ENCODE data around the gene DMBT1.
A peak's percentile ranks its signal among the peaks of the same experiment; 100 is the strongest.

DMBT1 gene

DNA sequence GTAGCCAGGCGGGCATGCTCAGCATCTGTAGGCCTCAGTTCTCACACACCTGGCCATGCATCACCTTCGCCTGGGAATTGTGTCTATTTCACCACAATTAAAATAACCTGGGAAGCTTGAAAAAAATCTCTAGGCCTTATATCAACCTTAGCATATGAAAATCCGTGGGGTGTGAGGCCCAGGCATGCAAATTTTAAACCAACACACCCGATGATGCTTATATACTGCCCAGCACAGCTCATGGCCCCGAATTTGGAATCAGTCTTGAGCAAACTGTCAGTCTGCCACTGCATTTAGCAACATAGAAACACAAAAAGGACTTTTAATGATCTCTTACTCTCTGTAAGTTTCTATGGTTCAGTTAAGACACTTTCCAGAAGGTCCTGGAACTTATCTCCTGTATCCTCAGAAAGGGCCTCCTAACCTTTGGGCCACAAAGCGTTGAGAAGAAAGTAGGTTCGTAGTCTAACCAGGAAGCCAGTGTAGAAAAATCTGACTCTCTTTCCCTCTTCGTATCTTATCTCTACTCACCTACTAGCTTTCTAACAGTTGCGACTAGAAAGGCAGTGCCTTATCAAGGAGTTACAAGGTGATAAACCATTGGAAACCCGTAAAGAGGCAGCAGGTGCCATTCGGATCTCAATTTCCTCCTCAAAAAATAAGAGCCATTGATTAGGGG is 12.0 kb upstream of the DMBT1 start:
- DNase-seq (ENCODE audit: low spot score): no peak

DNA sequence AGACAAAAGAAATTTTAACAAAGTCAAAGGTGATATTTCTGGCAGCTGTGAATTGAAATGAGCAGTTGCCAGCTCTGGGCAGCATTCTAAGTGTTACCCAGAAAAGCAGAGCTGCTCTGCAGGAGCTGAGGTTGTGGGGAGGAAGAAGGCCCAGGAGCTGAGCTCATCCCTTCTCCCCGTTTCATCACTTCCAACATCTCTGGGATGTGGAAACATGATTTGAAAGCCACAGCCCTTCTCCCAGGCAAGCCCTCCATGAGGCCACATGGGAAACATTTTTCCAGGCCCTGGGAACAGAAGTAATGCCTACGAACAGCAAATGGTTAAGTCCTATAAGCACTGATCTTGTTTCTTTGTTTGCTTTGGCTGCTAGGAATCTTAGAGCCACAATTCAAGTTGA is 10.9 kb upstream of the DMBT1 start:
- no peak for DNase-seq (ENCODE audit: low spot score)

DNA sequence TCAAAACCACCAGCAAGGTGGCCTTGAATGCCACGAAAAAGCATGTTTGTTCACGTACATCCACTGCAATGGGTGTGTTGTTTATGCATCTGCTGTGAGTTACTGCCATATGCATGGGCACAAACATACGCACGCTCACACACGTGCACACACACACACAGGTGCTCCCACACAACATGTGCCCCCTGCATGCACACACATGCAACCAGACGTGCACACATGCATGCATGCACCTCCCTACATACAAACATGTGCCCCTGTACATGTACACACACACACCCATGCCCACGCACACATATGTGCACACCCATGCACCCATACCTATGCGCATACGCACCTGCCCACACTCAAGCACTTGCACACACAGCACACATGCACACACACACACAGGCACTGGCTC is 10.1 kb upstream of the DMBT1 start:
- no peak for DNase-seq (ENCODE audit: low spot score)

DNA sequence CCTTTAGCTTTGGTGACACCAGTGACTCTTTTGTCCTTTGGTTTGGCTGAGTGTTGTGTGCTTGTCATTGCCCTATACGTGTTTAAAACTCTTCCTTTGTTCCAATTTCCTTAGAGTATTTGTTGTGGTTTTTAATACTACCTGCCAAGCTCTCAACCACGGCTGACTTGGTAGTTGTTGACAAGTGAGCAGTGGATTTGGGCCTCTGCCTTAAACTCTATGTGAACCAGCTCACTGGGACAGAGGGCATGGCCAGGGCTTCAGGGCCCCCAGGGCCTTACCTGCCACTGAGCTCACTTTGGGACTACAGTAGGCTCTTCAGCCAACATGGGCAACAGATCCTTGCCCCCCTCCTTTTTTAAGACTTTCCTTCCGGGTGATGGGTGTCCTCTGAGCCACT is 9.6 kb upstream of the DMBT1 start:
- no peak for DNase-seq (ENCODE audit: low spot score)

DNA sequence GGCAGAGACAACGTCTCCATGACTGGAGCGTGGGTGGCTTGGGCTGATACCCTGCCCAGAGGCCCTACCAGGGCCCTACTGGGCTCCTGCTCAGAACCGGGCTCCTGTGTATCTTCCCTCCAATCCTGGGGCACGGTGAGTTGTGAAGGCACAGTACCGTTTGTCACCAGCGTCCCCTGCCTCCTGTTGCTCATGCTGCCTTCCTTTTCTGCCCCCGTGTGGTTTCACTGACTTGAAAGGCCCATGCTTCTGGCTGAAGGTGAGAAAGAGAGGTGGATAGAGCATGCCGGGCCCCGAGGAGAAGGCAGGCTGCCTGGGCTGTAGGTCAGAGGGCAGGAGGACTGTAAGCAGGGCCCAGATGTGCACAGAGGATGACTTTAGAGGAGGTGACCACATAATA is 9.1 kb upstream of the DMBT1 start:
- peak; percentile 44 for DNase-seq (ENCODE audit: low spot score)

DNA sequence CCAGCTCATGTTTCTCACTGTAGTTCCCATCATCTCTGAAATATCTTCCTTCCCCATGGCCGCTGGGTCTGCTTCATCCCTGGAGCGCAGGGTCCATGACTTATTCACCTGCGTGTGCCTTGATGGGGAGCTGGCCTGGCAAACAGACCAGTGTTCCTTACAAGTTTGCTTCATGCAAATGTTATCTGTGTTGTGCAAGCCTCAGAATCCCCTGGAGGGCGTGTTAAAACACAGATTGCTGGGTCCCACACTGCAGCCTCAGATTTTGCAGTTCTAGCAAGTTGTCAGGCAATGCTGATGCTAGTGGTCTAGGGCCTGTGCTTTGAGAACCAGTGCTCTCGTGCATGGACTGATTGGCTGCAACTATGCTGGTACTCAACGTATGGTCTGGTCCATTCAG is 7.2 kb upstream of the DMBT1 start:
- DNase-seq (ENCODE audit: low spot score): no peak

DNA sequence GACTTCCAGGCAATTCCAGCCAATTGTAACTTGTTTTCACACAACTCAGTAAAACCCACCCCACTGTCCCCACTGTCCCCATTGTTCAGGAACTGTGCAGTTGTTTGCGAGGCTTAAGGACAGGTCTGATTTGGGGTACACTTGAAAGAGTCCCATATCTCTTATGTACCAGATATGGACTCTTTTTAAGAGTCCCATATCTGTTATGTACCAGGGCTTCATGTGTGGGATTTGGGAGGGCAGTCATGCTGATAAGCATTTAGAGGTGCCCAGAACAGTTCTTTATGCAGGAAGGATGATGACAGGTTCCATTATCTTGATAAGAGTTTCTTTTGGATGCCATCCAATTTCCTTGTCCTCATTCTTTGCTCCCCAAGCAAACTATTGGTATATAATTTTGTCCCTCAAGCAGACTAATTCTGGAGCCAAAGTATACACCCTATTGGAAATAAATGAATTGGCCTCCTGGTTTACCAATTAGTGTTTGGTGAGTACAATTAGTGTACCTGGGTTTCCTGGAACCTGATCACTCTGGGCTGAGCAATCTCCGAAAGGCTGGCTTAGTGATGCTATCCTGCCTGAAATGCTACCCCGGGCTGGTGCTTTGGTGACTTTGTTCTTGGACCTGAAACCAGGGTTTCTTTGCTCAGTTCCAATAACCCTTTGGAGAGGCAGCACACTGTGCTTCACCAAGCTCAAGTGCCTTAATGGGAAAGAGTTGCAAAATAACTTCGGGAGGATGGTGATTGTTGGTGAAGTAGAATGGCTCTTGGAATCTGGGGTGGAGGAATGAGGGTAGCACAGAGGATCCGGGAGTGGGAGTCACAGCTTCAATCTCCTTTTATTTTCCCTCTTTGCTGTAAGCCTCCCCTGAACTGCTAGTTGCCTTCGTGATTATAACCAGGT is 6.2 kb upstream of the DMBT1 start:
- no peak for DNase-seq (ENCODE audit: low spot score)

DNA sequence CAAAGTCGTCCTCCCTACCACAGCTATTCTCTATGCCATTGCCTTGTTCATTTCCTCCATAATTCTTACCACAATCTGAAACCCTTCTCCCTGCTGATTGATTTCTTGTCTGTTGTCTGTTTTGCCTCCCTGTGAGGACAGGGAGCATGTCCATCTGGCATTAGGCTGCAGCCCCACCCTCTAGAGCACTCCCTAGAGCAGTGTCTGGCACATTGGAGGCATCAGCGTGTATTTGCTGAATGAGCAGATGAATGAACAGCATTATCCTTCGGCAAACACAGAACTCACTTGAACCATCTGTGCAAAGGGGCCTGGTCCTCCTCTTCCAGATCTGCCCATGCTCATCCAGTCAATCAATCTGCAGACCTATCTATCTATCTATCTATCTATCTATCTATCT is 5.1 kb upstream of the DMBT1 start:
- DNase-seq (ENCODE audit: low spot score): no peak

DNA sequence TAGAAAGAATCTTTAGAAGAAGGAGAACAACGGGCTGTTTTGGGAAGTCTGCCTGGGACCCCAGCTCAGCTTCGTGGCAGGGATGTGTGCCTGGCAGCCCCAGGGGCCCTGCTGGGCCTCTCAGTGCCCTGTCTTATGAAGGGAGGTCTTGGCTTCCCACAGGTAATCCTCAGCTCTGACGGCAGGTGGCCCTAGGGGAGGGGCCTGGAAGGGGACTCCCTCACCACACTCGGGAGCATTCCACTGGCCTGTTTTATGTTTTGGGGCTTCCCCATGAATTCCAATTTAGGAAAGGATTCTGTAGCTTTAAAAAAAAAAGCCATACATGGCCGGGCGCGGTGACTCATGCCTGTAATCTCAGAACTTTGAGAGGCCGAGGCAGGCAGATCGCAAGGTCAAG is 3.0 kb upstream of the DMBT1 start:
- DNase-seq (ENCODE audit: low spot score): no peak

DNA sequence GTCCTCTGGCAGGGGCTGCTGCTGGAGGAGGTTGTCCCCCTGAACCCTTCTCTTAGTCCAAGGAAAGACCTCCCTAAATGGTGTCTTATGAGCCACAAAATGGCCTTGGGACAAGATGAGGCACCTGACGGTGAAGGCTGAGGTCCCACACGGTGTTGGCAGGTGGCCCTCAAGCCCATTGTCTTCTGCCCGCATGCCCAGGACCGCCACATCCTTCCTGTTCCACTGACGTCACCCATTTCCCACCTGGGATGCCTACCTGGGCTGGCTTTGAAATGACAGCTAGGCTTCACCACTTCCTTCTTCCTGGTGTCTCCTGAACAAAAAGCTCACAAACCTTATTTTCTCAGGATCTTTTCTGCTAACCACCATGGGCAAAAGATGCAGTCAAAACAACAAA is 2.1 kb upstream of the DMBT1 start:
- DNase-seq (ENCODE audit: low spot score): no peak

DNA sequence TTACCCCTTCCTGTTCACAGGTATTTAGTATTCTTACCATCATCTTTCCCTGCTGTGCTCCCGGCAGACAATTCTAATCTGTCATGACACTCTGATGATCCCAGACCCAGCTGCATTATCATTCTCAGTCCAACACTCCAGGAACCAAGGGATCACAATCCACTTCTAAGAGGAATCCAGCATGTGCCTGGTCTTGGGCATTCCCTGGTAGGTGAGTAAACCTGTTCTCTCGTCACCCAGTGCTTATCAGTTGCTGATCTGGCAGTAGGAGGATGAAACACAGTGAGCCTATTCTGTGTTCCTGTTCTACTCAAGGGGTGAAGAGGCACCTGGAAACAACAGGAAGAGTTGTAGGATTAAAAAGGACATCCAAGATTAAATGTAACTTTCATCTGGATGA is 1.3 kb upstream of the DMBT1 start:
- DNase-seq (ENCODE audit: low spot score): no peak

DNA sequence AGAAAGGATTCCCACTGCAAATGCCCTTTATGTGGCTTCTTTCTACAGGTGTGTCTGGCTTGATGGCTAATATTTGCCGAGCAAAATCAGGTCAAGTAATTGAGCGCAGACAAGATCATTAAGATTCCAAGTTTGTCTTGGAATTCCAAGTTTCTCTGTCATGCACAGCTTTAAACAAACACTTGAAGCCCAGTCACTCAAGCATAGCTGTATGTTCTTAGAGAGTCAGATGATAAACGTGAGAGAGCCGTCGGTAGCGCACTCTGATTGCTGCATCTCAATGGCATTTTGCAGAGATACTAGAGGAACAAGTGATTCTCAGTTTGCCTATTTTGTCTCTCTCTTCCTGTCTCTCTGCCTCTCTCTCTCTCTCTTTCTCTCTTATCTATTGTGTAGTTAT is 658 bp downstream of the DMBT1 start:
- DNase-seq (ENCODE audit: low spot score): no peak

DNA sequence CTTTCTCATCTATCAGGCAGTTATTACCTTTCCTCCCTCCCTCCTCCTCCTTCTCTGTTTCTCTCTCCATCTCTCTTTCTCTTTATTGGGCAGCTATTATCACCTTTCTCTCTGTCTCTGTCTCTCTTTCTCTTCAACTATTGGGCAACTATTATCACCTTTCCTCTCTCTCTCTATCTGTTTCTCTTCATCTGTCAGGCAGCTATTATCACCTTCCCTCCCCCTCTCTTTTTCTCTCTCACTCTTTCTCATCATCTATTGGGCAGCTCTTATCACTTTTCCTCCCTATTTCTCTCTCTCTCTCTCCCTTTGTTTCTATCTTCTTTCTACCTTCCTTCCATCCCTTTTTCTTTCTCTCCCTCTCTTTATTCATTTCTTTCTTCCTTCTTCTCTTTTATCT is 1.2 kb downstream of the DMBT1 start:
- DNase-seq (ENCODE audit: low spot score): no peak

DNA sequence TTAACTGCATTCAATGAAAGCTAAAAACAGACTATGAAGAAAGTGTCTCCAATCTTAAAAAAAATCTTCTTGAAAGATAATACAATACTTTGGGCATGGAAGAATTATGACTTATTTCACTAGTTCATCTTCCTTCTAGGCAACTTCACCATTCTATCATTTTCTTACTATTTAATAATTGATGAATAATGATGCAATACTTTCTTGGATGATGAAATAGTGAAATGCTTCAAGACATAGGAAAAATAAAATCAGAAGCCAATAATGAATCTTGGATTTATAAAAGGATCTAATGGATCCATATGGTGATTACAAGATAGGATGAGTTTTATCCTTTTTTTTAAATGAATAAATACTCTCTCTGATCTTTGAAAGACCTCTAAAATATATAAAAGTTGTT is 4.4 kb downstream of the DMBT1 start:
- no peak for DNase-seq (ENCODE audit: low spot score)

DNA sequence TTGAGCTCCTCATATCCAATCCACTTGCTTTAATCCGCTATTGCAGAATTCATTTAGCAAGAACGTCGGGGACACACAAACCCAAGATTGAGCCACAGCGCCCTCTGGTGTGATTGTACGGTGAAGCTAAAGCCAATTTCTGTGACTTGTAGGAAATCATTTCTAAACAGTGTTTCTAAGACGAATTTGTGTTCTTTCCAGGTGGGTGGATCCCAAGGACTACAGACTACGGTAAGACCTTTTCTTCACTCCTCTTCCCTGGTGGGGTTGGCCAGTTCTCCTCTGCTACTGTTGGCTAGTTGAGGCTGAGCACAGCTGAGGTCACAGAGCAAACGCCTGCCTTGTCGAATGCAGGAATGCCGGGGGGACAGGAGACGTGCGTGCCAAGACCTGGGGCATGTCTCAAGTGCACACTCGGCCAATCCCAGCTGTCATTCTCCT is 5.2 kb downstream of the DMBT1 start:
- peak; percentile 57 for DNase-seq (ENCODE audit: low spot score)

DNA sequence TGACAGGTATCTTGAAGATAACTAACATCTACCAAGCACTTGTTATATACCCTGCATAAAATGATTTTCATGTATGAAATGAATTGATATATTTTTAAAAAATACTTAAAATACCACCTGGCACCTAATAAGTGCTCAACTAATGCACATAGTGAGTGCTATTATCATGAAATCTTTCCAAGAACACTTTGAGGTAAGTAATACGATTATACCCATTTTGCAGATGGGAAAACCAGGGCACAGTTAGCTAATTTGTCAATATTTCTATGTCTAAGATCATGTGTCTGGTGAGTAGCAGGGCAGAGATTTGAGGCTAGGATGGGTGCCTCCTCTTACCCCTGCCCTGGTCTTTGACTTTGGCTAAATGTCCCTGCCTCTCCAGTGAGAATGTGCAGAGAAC is 6.1 kb downstream of the DMBT1 start:
- DNase-seq (ENCODE audit: low spot score): no peak

DNA sequence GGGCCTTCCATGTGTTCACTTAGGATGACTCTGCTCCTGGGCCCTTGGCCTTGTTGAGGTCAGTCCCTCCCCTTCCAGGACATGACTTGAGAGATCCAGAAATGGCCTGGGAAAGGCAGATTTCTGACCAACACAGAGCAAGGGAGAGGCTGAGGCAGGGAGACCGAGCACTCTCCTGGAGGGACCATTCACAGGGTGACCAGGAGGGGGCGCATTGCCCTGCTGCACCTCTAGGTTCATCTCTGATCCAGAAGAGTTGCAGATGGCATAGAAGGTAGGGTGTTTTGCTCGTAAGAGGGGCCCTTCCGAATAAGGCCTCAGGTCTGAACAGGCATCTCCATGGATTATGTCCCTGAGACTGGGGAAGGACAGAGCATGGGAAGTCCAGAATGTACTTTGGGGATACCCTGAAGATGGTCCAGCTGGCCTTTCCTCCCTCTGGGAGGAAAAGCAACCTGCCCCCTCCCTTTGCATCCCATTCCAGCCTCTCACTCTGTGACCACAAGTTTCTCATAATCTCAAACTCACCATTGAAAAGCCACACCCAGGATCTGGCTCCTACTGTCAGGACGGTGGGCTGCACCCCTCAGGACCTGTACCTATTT is 6.6 kb downstream of the DMBT1 start:
- DNase-seq (ENCODE audit: low spot score): peak; percentile 39

DNA sequence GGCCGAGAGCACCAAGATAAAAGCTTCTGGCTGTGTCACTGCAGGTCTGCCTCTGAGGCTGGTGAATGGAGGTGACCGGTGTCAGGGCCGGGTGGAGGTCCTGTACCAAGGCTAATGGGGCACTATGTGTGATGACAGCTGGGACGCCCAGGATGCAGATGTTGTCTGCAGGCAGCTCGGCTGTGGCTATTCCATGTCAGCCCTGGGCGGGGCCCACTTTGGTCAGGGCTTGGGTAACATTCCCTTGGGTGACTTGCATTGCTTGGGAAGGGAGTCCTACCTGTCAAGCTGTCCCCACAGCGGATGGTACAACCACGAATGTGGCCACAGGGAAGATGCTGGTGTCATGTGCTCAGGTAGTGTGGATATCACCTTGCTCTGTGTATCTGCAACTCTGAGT is 8.0 kb downstream of the DMBT1 start:
- no peak for DNase-seq (ENCODE audit: low spot score)

DNA sequence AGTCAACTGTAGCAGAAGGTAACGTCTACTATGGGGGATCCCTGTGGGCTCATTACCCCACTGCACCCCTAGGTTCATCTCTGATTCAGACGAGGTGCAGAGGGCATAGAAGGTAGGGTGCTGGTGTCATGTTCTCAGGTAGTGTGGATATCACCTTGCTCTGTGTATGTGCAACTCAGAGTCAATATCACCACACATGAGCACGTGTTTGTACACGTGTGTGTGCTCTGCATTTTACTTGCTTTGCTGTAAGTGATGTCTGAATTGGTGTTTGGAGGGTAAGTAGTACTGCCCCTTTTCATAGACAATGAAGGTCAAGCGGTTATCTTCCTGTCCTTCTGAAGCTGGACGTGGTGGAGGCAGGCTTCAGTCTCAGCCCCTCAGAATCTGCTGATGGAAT is 10.4 kb downstream of the DMBT1 start:
- DNase-seq (ENCODE audit: low spot score): no peak

DNA sequence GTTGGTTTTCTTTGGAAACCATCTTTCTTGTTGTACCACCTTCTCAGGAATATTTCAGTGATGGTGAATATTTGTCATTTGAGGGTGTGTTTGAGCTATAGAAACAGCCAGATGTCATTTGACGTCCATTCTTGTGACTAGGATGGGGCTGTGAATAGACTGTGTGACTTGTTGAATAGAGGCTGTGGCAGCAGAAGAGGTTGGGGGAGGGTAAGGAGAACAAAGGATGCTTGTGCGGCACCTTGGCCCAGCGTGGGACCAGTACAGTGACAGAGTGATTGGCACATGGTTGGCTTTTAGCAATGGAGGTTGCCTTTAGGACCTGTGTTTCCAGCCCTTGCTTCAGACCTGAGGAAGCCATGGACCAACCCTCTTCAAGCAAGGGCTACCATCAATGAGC is 11.3 kb downstream of the DMBT1 start:
- DNase-seq (ENCODE audit: low spot score): no peak

DNA sequence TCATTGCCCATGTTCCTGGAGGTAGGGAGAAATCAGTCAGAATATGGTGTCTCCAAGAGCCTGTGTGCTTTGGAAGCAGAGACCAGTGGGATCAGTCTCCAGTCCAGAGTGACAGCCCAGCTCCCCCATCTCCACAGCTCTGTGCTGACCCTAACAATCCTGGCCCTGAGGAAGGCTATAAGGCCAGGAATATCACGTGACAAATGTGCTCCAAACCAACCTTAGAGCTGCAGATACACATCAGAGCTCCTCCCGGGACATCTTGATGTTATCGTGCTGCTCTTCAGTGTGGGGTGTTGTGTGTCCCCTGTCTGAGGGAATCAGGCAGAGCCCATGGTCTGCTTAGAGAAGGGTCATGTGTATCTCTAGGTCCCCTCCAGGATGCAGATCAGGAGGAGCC is 15.2 kb downstream of the DMBT1 start:
- DNase-seq (ENCODE audit: low spot score): no peak

DNA sequence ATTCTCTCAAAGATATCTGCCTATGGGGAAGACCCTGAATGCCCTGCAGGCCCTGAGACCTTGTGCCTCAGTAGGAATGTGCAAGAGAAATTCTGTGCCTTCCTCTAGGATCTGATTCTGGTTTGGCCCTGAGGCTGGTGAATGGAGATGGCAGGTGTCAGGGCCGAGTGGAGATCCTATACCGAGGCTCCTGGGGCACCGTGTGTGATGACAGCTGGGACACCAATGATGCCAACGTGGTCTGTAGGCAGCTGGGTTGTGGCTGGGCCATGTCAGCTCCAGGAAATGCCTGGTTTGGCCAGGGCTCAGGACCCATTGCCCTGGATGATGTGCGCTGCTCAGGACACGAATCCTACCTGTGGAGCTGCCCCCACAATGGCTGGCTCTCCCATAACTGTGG is 15.7 kb downstream of the DMBT1 start:
- no peak for DNase-seq (ENCODE audit: low spot score)

DNA sequence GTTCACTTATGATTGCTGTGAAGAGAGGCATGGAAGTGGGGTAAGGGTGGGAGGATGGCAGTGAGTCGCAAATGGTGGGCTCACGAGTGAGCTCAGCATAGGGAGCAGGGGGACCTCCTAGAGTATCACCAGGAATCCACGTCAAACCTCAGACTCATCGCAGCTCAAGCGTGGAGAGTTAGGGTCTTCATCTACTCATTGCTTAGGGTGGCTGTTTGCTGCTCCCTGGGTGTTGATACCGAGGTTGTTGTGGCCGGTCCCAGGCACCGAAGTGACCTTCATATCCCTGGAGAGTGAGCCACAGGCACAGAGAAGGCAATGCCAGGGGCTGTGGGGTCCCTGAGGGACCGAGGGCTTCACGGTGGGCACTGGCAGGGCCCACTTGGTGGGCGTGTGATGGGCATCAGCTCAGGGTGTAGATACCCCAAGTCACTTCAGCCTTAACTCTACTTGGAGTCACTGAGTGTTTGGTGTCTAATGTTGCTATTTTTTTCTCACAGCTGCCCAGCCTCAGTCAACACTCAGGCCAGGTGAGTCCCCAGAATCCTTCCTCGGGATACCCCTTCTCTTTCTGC is 16.8 kb downstream of the DMBT1 start:
- no peak for DNase-seq (ENCODE audit: low spot score)
